ENCODE measurements around the gene ATP8A1. TPM values are rescaled to one million over a fixed set of nuclear protein-coding genes. Genes with fewer than 3 reads are reported as not detected.

ATP8A1 gene
- total RNA-seq, 1 donor from 2014 or later = 13.7 TPM

DNA sequence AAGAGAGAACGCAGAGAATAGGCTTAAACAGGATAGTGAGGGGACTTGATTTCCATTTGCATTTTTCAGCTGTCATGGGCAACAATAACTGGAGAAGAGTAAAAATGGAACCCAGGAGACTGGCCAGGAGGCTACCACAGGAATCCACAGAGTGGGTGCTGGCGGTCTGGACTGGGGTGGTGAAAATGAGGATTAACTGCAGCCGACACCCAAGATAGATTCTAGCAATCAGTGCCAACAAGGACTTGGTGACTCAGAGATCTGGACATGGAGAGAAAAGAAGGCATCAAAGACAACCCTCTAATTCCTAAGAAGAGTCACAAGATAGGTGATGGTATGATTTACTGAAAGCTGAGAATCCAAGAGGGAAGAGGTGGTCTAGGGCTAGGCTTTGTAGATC lies 102.8 kb downstream of the ATP8A1 start:
- no peak for DNase-seq (ENCODE audit: low spot score, unreplicated experiment)
- Mint-ChIP-seq H3K4me1 (ENCODE audit: low read depth) (no peaks in the 10 kb centered on the region), H3K4me3 (ENCODE audit: low read depth) (no peak overlapping the region), H3K9me3 (ENCODE audit: low read depth) (peaks cover 7% of the 10 kb centered on the region), H3K36me3 (ENCODE audit: insufficient read depth) (peaks cover 2% of the 10 kb centered on the region), H3K27ac (no peak overlapping the region), H3K27me3 (no peaks in the 10 kb centered on the region)
- TF ChIP-seq, protein P1, sequence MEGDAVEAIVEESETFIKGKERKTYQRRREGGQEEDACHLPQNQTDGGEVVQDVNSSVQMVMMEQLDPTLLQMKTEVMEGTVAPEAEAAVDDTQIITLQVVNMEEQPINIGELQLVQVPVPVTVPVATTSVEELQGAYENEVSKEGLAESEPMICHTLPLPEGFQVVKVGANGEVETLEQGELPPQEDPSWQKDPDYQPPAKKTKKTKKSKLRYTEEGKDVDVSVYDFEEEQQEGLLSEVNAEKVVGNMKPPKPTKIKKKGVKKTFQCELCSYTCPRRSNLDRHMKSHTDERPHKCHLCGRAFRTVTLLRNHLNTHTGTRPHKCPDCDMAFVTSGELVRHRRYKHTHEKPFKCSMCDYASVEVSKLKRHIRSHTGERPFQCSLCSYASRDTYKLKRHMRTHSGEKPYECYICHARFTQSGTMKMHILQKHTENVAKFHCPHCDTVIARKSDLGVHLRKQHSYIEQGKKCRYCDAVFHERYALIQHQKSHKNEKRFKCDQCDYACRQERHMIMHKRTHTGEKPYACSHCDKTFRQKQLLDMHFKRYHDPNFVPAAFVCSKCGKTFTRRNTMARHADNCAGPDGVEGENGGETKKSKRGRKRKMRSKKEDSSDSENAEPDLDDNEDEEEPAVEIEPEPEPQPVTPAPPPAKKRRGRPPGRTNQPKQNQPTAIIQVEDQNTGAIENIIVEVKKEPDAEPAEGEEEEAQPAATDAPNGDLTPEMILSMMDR (IDR thresholded peaks at IDR 0.05; ENCODE audit: unreplicated experiment) = no peak

GRCh38 chr4:42549896-42550295 lies 107.0 kb downstream of the ATP8A1 start:
- H3K27me3 Mint-ChIP-seq = no peaks in the 10 kb centered on the region
- H3K27ac Mint-ChIP-seq = no peak overlapping the region
- H3K4me1 Mint-ChIP-seq (ENCODE audit: low read depth) = no peaks in the 10 kb centered on the region
- DNase-seq (ENCODE audit: low spot score, unreplicated experiment) = no peak
- H3K4me3 Mint-ChIP-seq (ENCODE audit: low read depth) = no peak overlapping the region
- TF ChIP-seq, protein P1 (IDR thresholded peaks at IDR 0.05; ENCODE audit: unreplicated experiment) = no peak
- H3K36me3 Mint-ChIP-seq (ENCODE audit: insufficient read depth) = peaks cover 2% of the 10 kb centered on the region
- H3K9me3 Mint-ChIP-seq (ENCODE audit: low read depth) = peaks cover 7% of the 10 kb centered on the region

DNA sequence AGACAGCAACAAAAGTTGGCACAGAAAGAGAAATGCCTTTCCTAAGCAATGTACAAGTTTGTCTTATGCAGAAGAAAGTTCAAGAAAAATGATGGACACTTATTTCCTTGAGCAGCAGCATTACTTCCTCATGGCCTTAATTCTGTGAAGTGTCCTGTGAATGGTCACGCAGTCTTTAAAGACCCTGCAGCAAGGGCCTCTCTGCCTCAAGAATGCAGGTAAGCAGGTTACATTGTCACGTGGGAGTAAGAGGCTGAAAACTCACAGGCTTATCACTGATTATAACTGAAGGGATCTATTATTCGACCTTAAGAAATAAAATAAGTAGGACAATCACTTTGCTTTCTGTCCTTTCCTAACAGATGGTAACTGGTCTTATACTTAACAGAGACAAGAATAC lies 109.1 kb downstream of the ATP8A1 start:
- no peaks in the 10 kb centered on the region for H3K36me3 Mint-ChIP-seq (ENCODE audit: insufficient read depth)
- H3K27me3 Mint-ChIP-seq = no peaks in the 10 kb centered on the region
- no peaks in the 10 kb centered on the region for H3K4me1 Mint-ChIP-seq (ENCODE audit: low read depth)
- no peaks in the 10 kb centered on the region for H3K9me3 Mint-ChIP-seq (ENCODE audit: low read depth)
- no peak for DNase-seq (ENCODE audit: low spot score, unreplicated experiment)
- TF ChIP-seq, protein P1 (IDR thresholded peaks at IDR 0.05; ENCODE audit: unreplicated experiment) = no peak
- H3K27ac Mint-ChIP-seq = no peak overlapping the region
- H3K4me3 Mint-ChIP-seq (ENCODE audit: low read depth) = no peak overlapping the region

GRCh38 chr4:42543762-42544161 lies 113.1 kb downstream of the ATP8A1 start:
- no peak overlapping the region for H3K4me3 Mint-ChIP-seq (ENCODE audit: low read depth)
- no peak overlapping the region for H3K27ac Mint-ChIP-seq
- TF ChIP-seq, protein P1 (IDR thresholded peaks at IDR 0.05; ENCODE audit: unreplicated experiment) = no peak
- H3K36me3 Mint-ChIP-seq (ENCODE audit: insufficient read depth) = no peaks in the 10 kb centered on the region
- no peak for DNase-seq (ENCODE audit: low spot score, unreplicated experiment)
- H3K27me3 Mint-ChIP-seq = no peaks in the 10 kb centered on the region
- no peaks in the 10 kb centered on the region for H3K9me3 Mint-ChIP-seq (ENCODE audit: low read depth)
- H3K4me1 Mint-ChIP-seq (ENCODE audit: low read depth) = no peaks in the 10 kb centered on the region

- no peak overlapping the region for H3K4me3 Mint-ChIP-seq (ENCODE audit: low read depth)
- H3K36me3 Mint-ChIP-seq (ENCODE audit: insufficient read depth) = no peaks in the 10 kb centered on the region
- H3K27ac Mint-ChIP-seq = no peak overlapping the region
- DNase-seq (ENCODE audit: low spot score, unreplicated experiment) = no peak
- peaks cover 4% of the 10 kb centered on the region for H3K9me3 Mint-ChIP-seq (ENCODE audit: low read depth)
- TF ChIP-seq, protein P1 (IDR thresholded peaks at IDR 0.05; ENCODE audit: unreplicated experiment) = no peak
- H3K4me1 Mint-ChIP-seq (ENCODE audit: low read depth) = no peaks in the 10 kb centered on the region
- no peaks in the 10 kb centered on the region for H3K27me3 Mint-ChIP-seq
Observed at GRCh38 chr4:42543126-42543525, 113.8 kb downstream of the ATP8A1 start.
